Panc1 (cell line): Measurements from ENCODE around the gene ARPC2. TPM values are rescaled to one million over a fixed set of nuclear protein-coding genes. Genes with fewer than 3 reads are reported as not detected.
A peak's percentile ranks its signal among the peaks of the same experiment; 100 is the strongest.

Experiments
- ATAC-seq: fragments of 200-7000 bp; cut with Tn5 transposase; 2 replicates; pipeline ENCODE4 v1.9.1; 2020; ENCODE audit warnings: mild to moderate bottlenecking, moderate library complexity
- BruUV-seq: library from RNA; stranded (reverse); fragments of 400-500 nt; replicated peaks from 2 replicates; lab custom pipeline; 2021; lab: Mats Ljungman, UMichigan
- CTCF ChIA-PET: fragments of 300-600 bp; sonication (Branson Sonifier 250); formaldehyde crosslinking; loops from one replicate; lab custom pipeline; 2022; ENCODE audit warnings: antibody characterized with exemption; lab: Charles Lee
- POLR2A ChIA-PET: fragments of 300-600 bp; sonication (Branson Sonifier 250); formaldehyde crosslinking; loops from one replicate; lab custom pipeline; 2022; ENCODE audit warnings: antibody characterized with exemption; lab: Charles Lee
- DNase-seq: peaks from one replicate; pipeline ENCODE4 v3.0.0-alpha.2; 2010; ENCODE audit warnings: low read depth, low spot score
- H3K27ac ChIP-seq: 2 replicates; pipeline ENCODE4 v1.5.1; 2011; ENCODE audit warnings: mild to moderate bottlenecking, low read length, inconsistent platforms
- H3K27me3 ChIP-seq: fragments of 200-500 bp; sonication (Bioruptor generic); 2 replicates; pipeline ENCODE4 v1.6.0; 2014; ENCODE audit warnings: low read length, inconsistent platforms; ENCODE audit not compliant: control insufficient read depth, insufficient read depth
- H3K36me3 ChIP-seq: fragments of 200-500 bp; sonication (Bioruptor generic); 2 replicates; pipeline ENCODE4 v1.5.1; 2014; ENCODE audit warnings: inconsistent platforms, mild to moderate bottlenecking, low read length, moderate library complexity; ENCODE audit not compliant: control insufficient read depth, insufficient read depth
- H3K4me1 ChIP-seq: 2 replicates; pipeline ENCODE4 v1.5.1; 2011; ENCODE audit warnings: inconsistent platforms, mild to moderate bottlenecking, low read length, moderate library complexity; ENCODE audit not compliant: control insufficient read depth, insufficient read depth
- H3K4me3 ChIP-seq, 2 experiments: 2 replicates each; pipeline ENCODE4 v1.5.1; 2011 to 2012; ENCODE audit warnings: low read depth in 2 of 2, low read length in 2 of 2, mild to moderate bottlenecking in 2 of 2, inconsistent platforms in 1 of 2, moderate library complexity in 1 of 2
- H3K9me3 ChIP-seq: fragments of 200-500 bp; sonication (Bioruptor generic); 2 replicates; pipeline ENCODE4 v1.5.1; 2014; ENCODE audit warnings: low read depth, mild to moderate bottlenecking, inconsistent platforms, low read length, moderate library complexity; ENCODE audit not compliant: control insufficient read depth, insufficient read depth
- CTCF ChIP-seq: fragments of 450-650 bp; IDR thresholded peaks from 2 replicates; pipeline ENCODE4 v1.5.1; 2017; ENCODE audit warnings: mild to moderate bottlenecking
- POLR2AphosphoS5 ChIP-seq: IDR thresholded peaks from 2 replicates; pipeline ENCODE4 v1.6.1; 2012; ENCODE audit warnings: mild to moderate bottlenecking, low read depth, low read length, moderate library complexity
- REST ChIP-seq, 2 experiments: IDR thresholded peaks; 2 replicates each; pipeline ENCODE4 v1.6.1; 2011 to 2012; ENCODE audit warnings: low read depth in 2 of 2, control low read depth in 1 of 2, low read length in 1 of 2, mild to moderate bottlenecking in 1 of 2, moderate library complexity in 1 of 2; ENCODE audit not compliant: insufficient read depth in 1 of 2
- SIN3A ChIP-seq: IDR thresholded peaks from 2 replicates; pipeline ENCODE4 v1.6.1; 2012; ENCODE audit warnings: low read depth, mild to moderate bottlenecking, low read length, moderate library complexity, borderline replicate concordance; ENCODE audit not compliant: insufficient read depth
- TCF7L2 ChIP-seq: IDR thresholded peaks from 2 replicates; pipeline ENCODE4 v1.6.1; 2011; ENCODE audit warnings: mild to moderate bottlenecking, low read depth, low read length, inconsistent platforms
- in situ Hi-C: cut with HindIII; loops from 2 replicates; pipeline ENCODE4 v1.10.0; 2016; ENCODE audit warnings: low sequenced_read_pairs, low pct_unique_long_range_greater_than_20kb
- intact Hi-C: fragments of 100-400 bp; cut with micrococcal nuclease; formaldehyde crosslinking; loops from one replicate; pipeline ENCODE4 v1.10.0; 2022; ENCODE audit not compliant: unreplicated experiment
- total RNA-seq: library from RNA; stranded (reverse); gene quantifications from one replicate; pipeline ENCODE4 v1.2.1, GENCODE V29; 2021; ENCODE audit not compliant: unreplicated experiment

ARPC2 gene
- total RNA-seq, 1 experiment from 2014 or later, result 248 TPM

GRCh38 chr2:218261423-218262236 is 44.6 kb downstream of the ARPC2 start:
- POLR2A ChIA-PET, result no interaction called here
- Histone ChIP-seq H3K36me3 (peaks cover 2% of the 10 kb centered on the region; the same call in 1 of the 2 replicates), H3K27ac (no peak overlapping the region), H3K4me3 (no peak overlapping the region), H3K9me3 (no peaks in the 10 kb centered on the region), H3K27me3 (no peaks in the 10 kb centered on the region), H3K4me1 (peaks cover 8% of the 10 kb centered on the region; the same call in 1 of the 2 replicates)
- in situ Hi-C loops, result no loop called here
- DNase-seq (no peak), ATAC-seq (peak; percentile 5; the same call in 1 of the 2 replicates)
- TF ChIP-seq TCF7L2, result no peak
- no peak for TF ChIP-seq CTCF
- no peak for TF ChIP-seq SIN3A
- TF ChIP-seq POLR2AphosphoS5, result no peak
- no peak for TF ChIP-seq REST (IDR thresholded peaks at IDR 0.05; ENCODE audit: insufficient read depth in 1 of 2, low read depth in 2 of 2, low read length in 1 of 2)
- CTCF ChIA-PET, result no interaction called here
- no TSS peak for BruUV-seq
- intact Hi-C loops, result no loop called here

GRCh38 chr2:218262237-218262600 is 45.2 kb downstream of the ARPC2 start:
- DNase-seq (no peak), ATAC-seq (peak; percentile 1; the same call in 1 of the 2 replicates)
- Histone ChIP-seq H3K4me1 (peaks cover 8% of the 10 kb centered on the region; the same call in 1 of the 2 replicates), H3K27ac (no peak overlapping the region), H3K9me3 (no peaks in the 10 kb centered on the region), H3K4me3 (no peak overlapping the region), H3K27me3 (no peaks in the 10 kb centered on the region), H3K36me3 (peaks cover 3% of the 10 kb centered on the region; the same call in 1 of the 2 replicates)
- in situ Hi-C loops, result no loop called here
- no TSS peak for BruUV-seq
- no peak for TF ChIP-seq SIN3A
- no peak for TF ChIP-seq REST (IDR thresholded peaks at IDR 0.05; ENCODE audit: insufficient read depth in 1 of 2, low read depth in 2 of 2, low read length in 1 of 2)
- intact Hi-C loops, result no loop called here
- ChIA-PET POLR2A (interaction anchor here (0.5 kb wide), 1 partner anchor 11 kb away, joined by 4 read pairs; no protein-coding TSS in a partner anchor), CTCF (no interaction called here)
